ENCODE measurements around the gene TXNIP.

TXNIP gene

GRCh38 chr1:145996433-145997015 is at the start of gene TXNIP:
Gene TXNIP (minus strand): TSS chr1:145996579. CDS start chr1:145996266, 313 bp downstream.
- FAIRE-seq: no peak
- TF ChIP-seq CTCF (IDR thresholded peaks at IDR 0.05; ENCODE audit: insufficient read depth, missing control alignments): no peak
- DNase-seq (ENCODE audit: insufficient read length, low spot score): peak; percentile 98

- DNase-seq (ENCODE audit: insufficient read length, low spot score): no peak
- no peak for TF ChIP-seq CTCF (IDR thresholded peaks at IDR 0.05; ENCODE audit: insufficient read depth, missing control alignments)
- no peak for FAIRE-seq
These were observed 43.4 kb upstream of the TXNIP start for GRCh38 chr1:146039844-146040194.

- no peak for TF ChIP-seq CTCF (IDR thresholded peaks at IDR 0.05; ENCODE audit: insufficient read depth, missing control alignments)
- FAIRE-seq (no peak), DNase-seq (ENCODE audit: insufficient read length, low spot score) (no peak)
These were observed 40.7 kb upstream of the TXNIP start for GRCh38 chr1:146036965-146037646.

- FAIRE-seq (no peak), DNase-seq (ENCODE audit: insufficient read length, low spot score) (no peak)
- no peak for TF ChIP-seq CTCF (IDR thresholded peaks at IDR 0.05; ENCODE audit: insufficient read depth, missing control alignments)
These were observed 40.0 kb upstream of the TXNIP start for GRCh38 chr1:146036241-146036964.

GRCh38 chr1:146035048-146035423 is 38.7 kb upstream of the TXNIP start:
- TF ChIP-seq CTCF (IDR thresholded peaks at IDR 0.05; ENCODE audit: insufficient read depth, missing control alignments): no peak
- FAIRE-seq: no peak
- no peak for DNase-seq (ENCODE audit: insufficient read length, low spot score)

- TF ChIP-seq CTCF (IDR thresholded peaks at IDR 0.05; ENCODE audit: insufficient read depth, missing control alignments): peak; percentile 58
- DNase-seq (ENCODE audit: insufficient read length, low spot score) (no peak), FAIRE-seq (no peak)
These were observed 36.3 kb upstream of the TXNIP start for GRCh38 chr1:146032631-146033219.
